ENCODE data around the gene HSD17B14. TPM values are rescaled to one million over a fixed set of nuclear protein-coding genes. Genes with fewer than 3 reads are reported as not detected.

Gene HSD17B14
- total RNA-seq, 3 donors from 2014 or later (not counting 1 experiment from before 2014, with no cell fraction given) = 0.75 TPM; not detected in 2

- H3K4me3 Mint-ChIP-seq = no peak overlapping the region
- Histone ChIP-seq H3K27ac (ENCODE audit: low read length) (no peak overlapping the region), H3K4me1 (ENCODE audit: control insufficient read depth, insufficient read depth, low read length) (peaks cover 12% of the 10 kb centered on the region), H3K9me3 (ENCODE audit: control insufficient read depth, insufficient read depth, low read length) (no peaks in the 10 kb centered on the region), H3K36me3 (ENCODE audit: control insufficient read depth, insufficient read depth, low read length) (no peaks in the 10 kb centered on the region), H3K27me3 (ENCODE audit: control insufficient read depth, insufficient read depth, low read length) (no peaks in the 10 kb centered on the region), H3K4me3 (ENCODE audit: low read length) (no peak overlapping the region)
- no peaks in the 10 kb centered on the region for H3K9me3 Mint-ChIP-seq
- no peaks in the 10 kb centered on the region for H3K27me3 Mint-ChIP-seq (ENCODE audit: low read depth in 2 of 2)
- H3K27ac Mint-ChIP-seq = no peak overlapping the region
- ATAC-seq (no peak), DNase-seq (no peak)
- intact Hi-C loops (cut with micrococcal nuclease) = no loop called here
- H3K36me3 Mint-ChIP-seq = no peaks in the 10 kb centered on the region
- H3K4me1 Mint-ChIP-seq = peaks cover 13 to 14% of the 10 kb centered on the region in 2 donors
- TF ChIP-seq CTCF (IDR thresholded peaks at IDR 0.05) = no peak
- 95% methylated on average over 17 of the region's 20 CpGs for WGBS (ENCODE audit: insufficient coverage)
Measured at GRCh38 chr19:48796298-48797083, 39.8 kb downstream of the HSD17B14 start.

GRCh38 chr19:48795685-48796070 lies 40.6 kb downstream of the HSD17B14 start:
- peaks cover 13 to 14% of the 10 kb centered on the region in 2 donors for H3K4me1 Mint-ChIP-seq
- H3K36me3 ChIP-seq (ENCODE audit: control insufficient read depth, insufficient read depth, low read length) = no peaks in the 10 kb centered on the region
- H3K9me3 Mint-ChIP-seq = no peaks in the 10 kb centered on the region
- H3K4me1 ChIP-seq (ENCODE audit: control insufficient read depth, insufficient read depth, low read length) = peaks cover 12% of the 10 kb centered on the region
- no peaks in the 10 kb centered on the region for H3K9me3 ChIP-seq (ENCODE audit: control insufficient read depth, insufficient read depth, low read length)
- H3K27ac ChIP-seq (ENCODE audit: low read length) = peak overlapping the region; percentile 61
- DNase-seq (no peak), ATAC-seq (no peak)
- no peaks in the 10 kb centered on the region for H3K27me3 ChIP-seq (ENCODE audit: control insufficient read depth, insufficient read depth, low read length)
- TF ChIP-seq CTCF (IDR thresholded peaks at IDR 0.05) = no peak
- peak overlapping the region; percentile 87 for H3K4me3 Mint-ChIP-seq
- H3K27me3 Mint-ChIP-seq (ENCODE audit: low read depth in 2 of 2) = no peaks in the 10 kb centered on the region
- H3K36me3 Mint-ChIP-seq = no peaks in the 10 kb centered on the region
- peak overlapping the region; percentile 61 for H3K4me3 ChIP-seq (ENCODE audit: low read length)
- H3K27ac Mint-ChIP-seq = peak overlapping the region; percentile 76 to 93
- intact Hi-C loops (cut with micrococcal nuclease) = loop anchor here (1.0 kb wide), 2 partner anchors 40 to 47 kb away; no protein-coding TSS in a partner anchor
- WGBS (ENCODE audit: insufficient coverage) = 87% methylated on average over 2 of the region's 2 CpGs

DNA sequence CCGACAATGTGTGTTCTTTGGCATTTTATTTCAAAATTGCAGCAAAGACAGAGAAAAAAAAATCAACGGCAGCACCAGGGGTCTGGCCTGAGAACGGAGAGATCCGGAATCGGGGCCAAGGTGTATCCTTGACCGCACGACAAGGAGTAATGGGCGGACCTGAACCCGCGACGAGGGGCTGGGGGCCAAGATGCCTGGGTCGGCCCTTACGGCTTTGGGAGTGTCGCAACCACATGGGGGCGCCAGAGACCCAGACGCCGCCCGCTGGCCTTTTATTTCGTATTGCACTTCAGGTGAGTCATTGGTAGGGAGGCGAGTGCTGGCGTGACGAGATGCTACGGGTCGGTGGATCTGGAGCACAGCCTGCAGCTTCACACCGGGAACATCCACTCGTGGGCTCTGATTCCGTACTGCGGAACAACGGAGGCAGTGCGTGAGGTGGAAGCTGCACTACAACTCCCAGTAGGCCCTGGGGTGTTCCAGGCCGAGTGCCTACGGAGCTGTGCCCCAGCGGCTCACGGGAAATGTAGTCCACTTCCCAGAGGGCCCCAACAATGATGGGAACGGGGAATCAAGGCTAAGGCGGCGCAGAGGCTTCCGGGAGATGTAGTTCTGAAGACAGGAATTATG lies 41.1 kb downstream of the HSD17B14 start:
- H3K27me3 Mint-ChIP-seq (ENCODE audit: low read depth in 2 of 2) = no peaks in the 10 kb centered on the region
- no peaks in the 10 kb centered on the region for H3K9me3 Mint-ChIP-seq
- H3K4me1 Mint-ChIP-seq = peaks cover 13 to 14% of the 10 kb centered on the region in 2 donors
- peak; percentile 97 to 99 (median 98) for ATAC-seq
- Histone ChIP-seq H3K9me3 (ENCODE audit: control insufficient read depth, insufficient read depth, low read length) (no peaks in the 10 kb centered on the region), H3K27ac (ENCODE audit: low read length) (peak overlapping the region; percentile 61), H3K4me1 (ENCODE audit: control insufficient read depth, insufficient read depth, low read length) (peaks cover 12% of the 10 kb centered on the region), H3K4me3 (ENCODE audit: low read length) (peak overlapping the region; percentile 61), H3K36me3 (ENCODE audit: control insufficient read depth, insufficient read depth, low read length) (no peaks in the 10 kb centered on the region), H3K27me3 (ENCODE audit: control insufficient read depth, insufficient read depth, low read length) (no peaks in the 10 kb centered on the region)
- H3K36me3 Mint-ChIP-seq = no peaks in the 10 kb centered on the region
- H3K4me3 Mint-ChIP-seq = peak overlapping the region; percentile 87
- H3K27ac Mint-ChIP-seq = peak overlapping the region; percentile 76 to 93
- TF ChIP-seq CTCF (IDR thresholded peaks at IDR 0.05) = peak; percentile 97
- 3% methylated on average over 38 of the region's 38 CpGs for WGBS (ENCODE audit: insufficient coverage)
- DNase-seq = peak; percentile 80 to 93
- intact Hi-C loops (cut with micrococcal nuclease) = loop anchor here (1.0 kb wide), 2 partner anchors 40 to 47 kb away; no protein-coding TSS in a partner anchor

Data from natural killer cell (primary cell).